Ishikawa (cell line): ENCODE results near the gene DNAJC27.

Source experiments
- CEBPB ChIP-seq: IDR thresholded peaks from 2 replicates; pipeline ENCODE4 v1.6.1; 2012
- CREB1 ChIP-seq: IDR thresholded peaks from 2 replicates; pipeline ENCODE4 v1.6.1; 2012; ENCODE audit warnings: low read depth
- EGR1 ChIP-seq: IDR thresholded peaks from 2 replicates; pipeline ENCODE4 v1.6.1; 2012
- EP300 ChIP-seq: IDR thresholded peaks from 2 replicates; pipeline ENCODE4 v1.6.1; 2012; ENCODE audit warnings: borderline replicate concordance
- FOXM1 ChIP-seq: IDR thresholded peaks from 2 replicates; pipeline ENCODE4 v1.6.1; 2012; ENCODE audit warnings: low read depth, borderline replicate concordance
- NFIC ChIP-seq: IDR thresholded peaks from 2 replicates; pipeline ENCODE4 v1.6.1; 2012
- RAD21 ChIP-seq: IDR thresholded peaks from 2 replicates; pipeline ENCODE4 v1.6.1; 2012; ENCODE audit warnings: low read depth
- TAF1 ChIP-seq: IDR thresholded peaks from 2 replicates; pipeline ENCODE4 v1.6.1; 2012; ENCODE audit warnings: low read depth, mild to moderate bottlenecking
- TCF12 ChIP-seq: IDR thresholded peaks from 2 replicates; pipeline ENCODE4 v1.6.1; 2012; ENCODE audit warnings: low read depth
- TEAD4 ChIP-seq: IDR thresholded peaks from 2 replicates; pipeline ENCODE4 v1.6.1; 2012
- YY1 ChIP-seq: IDR thresholded peaks from 2 replicates; pipeline ENCODE4 v1.6.1; 2012; ENCODE audit warnings: low read depth
- ZBTB7A ChIP-seq: IDR thresholded peaks from 2 replicates; pipeline ENCODE4 v1.6.1; 2012; ENCODE audit warnings: low read depth
- TF ChIP-seq, protein P1 (sequence below): IDR thresholded peaks from 2 replicates; pipeline ENCODE4 v1.6.1; 2012; ENCODE audit warnings: low read depth, mild to moderate bottlenecking
- TF ChIP-seq, protein P2 (sequence below): IDR thresholded peaks from 2 replicates; pipeline ENCODE4 v1.6.1; 2012
- TF ChIP-seq, protein P3 (sequence below): IDR thresholded peaks from 2 replicates; pipeline ENCODE4 v1.6.1; 2012

Gene DNAJC27

DNA sequence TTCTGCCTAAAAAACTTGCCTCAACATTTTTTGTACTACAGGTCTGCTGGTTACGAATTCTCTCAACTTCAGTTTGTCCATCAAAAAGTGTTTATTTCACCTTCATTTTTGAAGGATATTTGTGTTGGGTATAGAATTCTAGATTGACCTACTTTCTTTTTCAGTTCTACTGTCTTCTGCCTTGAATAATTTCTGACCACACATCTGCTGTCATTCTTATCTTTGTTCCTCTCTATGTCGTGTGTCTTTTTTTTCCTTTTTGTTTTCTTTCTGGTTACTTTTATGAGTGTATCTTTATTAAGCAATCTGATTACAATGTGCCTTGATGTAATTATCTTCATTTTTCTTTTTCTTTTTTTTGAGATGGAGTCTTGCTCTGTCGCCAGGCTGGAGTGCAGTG lies 77.0 kb downstream of the DNAJC27 start:
- TF ChIP-seq TEAD4 (no peak), EP300 (no peak), ZBTB7A (no peak), FOXM1 (no peak), TCF12 (no peak), NFIC (no peak), RAD21 (no peak), YY1 (no peak), TAF1 (no peak), CREB1 (no peak), EGR1 (no peak), CEBPB (no peak)
- TF ChIP-seq, protein P1, sequence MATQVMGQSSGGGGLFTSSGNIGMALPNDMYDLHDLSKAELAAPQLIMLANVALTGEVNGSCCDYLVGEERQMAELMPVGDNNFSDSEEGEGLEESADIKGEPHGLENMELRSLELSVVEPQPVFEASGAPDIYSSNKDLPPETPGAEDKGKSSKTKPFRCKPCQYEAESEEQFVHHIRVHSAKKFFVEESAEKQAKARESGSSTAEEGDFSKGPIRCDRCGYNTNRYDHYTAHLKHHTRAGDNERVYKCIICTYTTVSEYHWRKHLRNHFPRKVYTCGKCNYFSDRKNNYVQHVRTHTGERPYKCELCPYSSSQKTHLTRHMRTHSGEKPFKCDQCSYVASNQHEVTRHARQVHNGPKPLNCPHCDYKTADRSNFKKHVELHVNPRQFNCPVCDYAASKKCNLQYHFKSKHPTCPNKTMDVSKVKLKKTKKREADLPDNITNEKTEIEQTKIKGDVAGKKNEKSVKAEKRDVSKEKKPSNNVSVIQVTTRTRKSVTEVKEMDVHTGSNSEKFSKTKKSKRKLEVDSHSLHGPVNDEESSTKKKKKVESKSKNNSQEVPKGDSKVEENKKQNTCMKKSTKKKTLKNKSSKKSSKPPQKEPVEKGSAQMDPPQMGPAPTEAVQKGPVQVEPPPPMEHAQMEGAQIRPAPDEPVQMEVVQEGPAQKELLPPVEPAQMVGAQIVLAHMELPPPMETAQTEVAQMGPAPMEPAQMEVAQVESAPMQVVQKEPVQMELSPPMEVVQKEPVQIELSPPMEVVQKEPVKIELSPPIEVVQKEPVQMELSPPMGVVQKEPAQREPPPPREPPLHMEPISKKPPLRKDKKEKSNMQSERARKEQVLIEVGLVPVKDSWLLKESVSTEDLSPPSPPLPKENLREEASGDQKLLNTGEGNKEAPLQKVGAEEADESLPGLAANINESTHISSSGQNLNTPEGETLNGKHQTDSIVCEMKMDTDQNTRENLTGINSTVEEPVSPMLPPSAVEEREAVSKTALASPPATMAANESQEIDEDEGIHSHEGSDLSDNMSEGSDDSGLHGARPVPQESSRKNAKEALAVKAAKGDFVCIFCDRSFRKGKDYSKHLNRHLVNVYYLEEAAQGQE: no peak
- TF ChIP-seq, protein P2, sequence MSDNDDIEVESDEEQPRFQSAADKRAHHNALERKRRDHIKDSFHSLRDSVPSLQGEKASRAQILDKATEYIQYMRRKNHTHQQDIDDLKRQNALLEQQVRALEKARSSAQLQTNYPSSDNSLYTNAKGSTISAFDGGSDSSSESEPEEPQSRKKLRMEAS: no peak
- TF ChIP-seq, protein P3, sequence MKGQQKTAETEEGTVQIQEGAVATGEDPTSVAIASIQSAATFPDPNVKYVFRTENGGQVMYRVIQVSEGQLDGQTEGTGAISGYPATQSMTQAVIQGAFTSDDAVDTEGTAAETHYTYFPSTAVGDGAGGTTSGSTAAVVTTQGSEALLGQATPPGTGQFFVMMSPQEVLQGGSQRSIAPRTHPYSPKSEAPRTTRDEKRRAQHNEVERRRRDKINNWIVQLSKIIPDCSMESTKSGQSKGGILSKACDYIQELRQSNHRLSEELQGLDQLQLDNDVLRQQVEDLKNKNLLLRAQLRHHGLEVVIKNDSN: no peak

DNA sequence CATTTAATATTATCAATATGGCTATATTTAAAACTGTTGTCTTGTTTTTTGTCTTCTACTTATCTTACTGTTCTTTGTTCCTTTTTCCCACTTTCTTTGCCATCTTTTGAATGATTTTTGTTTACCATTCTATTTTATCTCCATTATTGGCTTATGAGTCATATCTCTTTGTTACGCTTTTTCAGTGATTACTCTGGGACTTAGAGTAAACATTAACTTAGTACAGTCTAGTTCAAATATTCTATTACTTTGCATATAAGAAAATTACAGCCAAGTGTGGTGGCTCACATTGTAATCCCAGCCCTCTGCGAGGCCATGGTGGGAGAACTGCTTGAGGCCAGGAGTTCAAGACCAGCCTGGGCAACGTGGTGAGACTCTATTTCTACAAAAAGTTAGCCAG lies 77.8 kb downstream of the DNAJC27 start:
- TF ChIP-seq NFIC (no peak), YY1 (no peak), FOXM1 (no peak), TAF1 (no peak), TCF12 (no peak), CEBPB (no peak), TEAD4 (no peak), EGR1 (no peak), RAD21 (no peak), CREB1 (no peak), ZBTB7A (no peak), EP300 (no peak)
- TF ChIP-seq, protein P3: no peak
- TF ChIP-seq, protein P1: no peak
- TF ChIP-seq, protein P2: no peak
